ENCODE data around the gene MIDN.

MIDN gene

GRCh38 chr19:1307320-1307719 lies 58.9 kb downstream of the MIDN start:
- no peaks in the 10 kb centered on the region for H3K9me3 ChIP-seq (replicated peaks; ENCODE audit: insufficient read depth, low read length)
- H3K36me3 ChIP-seq (replicated peaks; ENCODE audit: insufficient read depth, low read length) = no peaks in the 10 kb centered on the region
- no peaks in the 10 kb centered on the region for H3K9me2 ChIP-seq (replicated peaks; ENCODE audit: insufficient read depth, low read length)
- H2AFZ ChIP-seq (ENCODE audit: low read length) = no peak overlapping the region
- no peak overlapping the region for H3K4me2 ChIP-seq (ENCODE audit: low read depth, low read length)
- TF ChIP-seq CTCF (IDR thresholded peaks at IDR 0.05; ENCODE audit: low read length) = no peak
- TF ChIP-seq EZH2 (optimal IDR thresholded peaks at IDR 0.05; ENCODE audit: low read depth, low read length) = no peak
- TF ChIP-seq EZH2phosphoT487 (IDR thresholded peaks at IDR 0.05; ENCODE audit: low read length) = no peak
- H3K27me3 ChIP-seq (replicated peaks; ENCODE audit: insufficient read depth, low read length) = peaks cover 89% of the 10 kb centered on the region
- H4K20me1 ChIP-seq (ENCODE audit: insufficient read depth, low read length) = no peaks in the 10 kb centered on the region
- no peak overlapping the region for H3K9ac ChIP-seq (ENCODE audit: low read length)
- H3F3A ChIP-seq (ENCODE audit: insufficient read depth, low read length) = no peaks in the 10 kb centered on the region
- DNase-seq = no peak
- no peaks in the 10 kb centered on the region for H3K79me2 ChIP-seq (ENCODE audit: low read length)
- no peak overlapping the region for H3K27ac ChIP-seq (ENCODE audit: low read length)
- H3K4me3 ChIP-seq (ENCODE audit: low read length) = no peak overlapping the region
- no peaks in the 10 kb centered on the region for H3K4me1 ChIP-seq (ENCODE audit: low read length)

- no peaks in the 10 kb centered on the region for H4K20me1 ChIP-seq (ENCODE audit: insufficient read depth, low read length)
- DNase-seq = no peak
- H3K9ac ChIP-seq (ENCODE audit: low read length) = no peak overlapping the region
- H2AFZ ChIP-seq (ENCODE audit: low read length) = no peak overlapping the region
- H3K27me3 ChIP-seq (replicated peaks; ENCODE audit: insufficient read depth, low read length) = peaks cover 87% of the 10 kb centered on the region
- no peaks in the 10 kb centered on the region for H3K9me2 ChIP-seq (replicated peaks; ENCODE audit: insufficient read depth, low read length)
- TF ChIP-seq EZH2phosphoT487 (IDR thresholded peaks at IDR 0.05; ENCODE audit: low read length) (no peak), CTCF (IDR thresholded peaks at IDR 0.05; ENCODE audit: low read length) (no peak), EZH2 (optimal IDR thresholded peaks at IDR 0.05; ENCODE audit: low read depth, low read length) (no peak)
- H3K4me3 ChIP-seq (ENCODE audit: low read length) = no peak overlapping the region
- H3F3A ChIP-seq (ENCODE audit: insufficient read depth, low read length) = no peaks in the 10 kb centered on the region
- no peaks in the 10 kb centered on the region for H3K9me3 ChIP-seq (replicated peaks; ENCODE audit: insufficient read depth, low read length)
- no peaks in the 10 kb centered on the region for H3K4me1 ChIP-seq (ENCODE audit: low read length)
- H3K27ac ChIP-seq (ENCODE audit: low read length) = no peak overlapping the region
- no peaks in the 10 kb centered on the region for H3K36me3 ChIP-seq (replicated peaks; ENCODE audit: insufficient read depth, low read length)
- no peaks in the 10 kb centered on the region for H3K79me2 ChIP-seq (ENCODE audit: low read length)
- H3K4me2 ChIP-seq (ENCODE audit: low read depth, low read length) = no peak overlapping the region
Observed at GRCh38 chr19:1307755-1308303, 59.4 kb downstream of the MIDN start.

GRCh38 chr19:1308718-1309117 lies 60.3 kb downstream of the MIDN start:
- no peaks in the 10 kb centered on the region for H4K20me1 ChIP-seq (ENCODE audit: insufficient read depth, low read length)
- no peaks in the 10 kb centered on the region for H3F3A ChIP-seq (ENCODE audit: insufficient read depth, low read length)

More at GRCh38 chr19:1308718-1309117, 60.3 kb downstream of the MIDN start:
- H3K9ac ChIP-seq (ENCODE audit: low read length) = no peak overlapping the region
- no peaks in the 10 kb centered on the region for H3K9me2 ChIP-seq (replicated peaks; ENCODE audit: insufficient read depth, low read length)
- no peaks in the 10 kb centered on the region for H3K4me1 ChIP-seq (ENCODE audit: low read length)
- H3K79me2 ChIP-seq (ENCODE audit: low read length) = no peaks in the 10 kb centered on the region
- no peak overlapping the region for H3K27ac ChIP-seq (ENCODE audit: low read length)
- peaks cover 87% of the 10 kb centered on the region for H3K27me3 ChIP-seq (replicated peaks; ENCODE audit: insufficient read depth, low read length)
- no peak for DNase-seq
- no peaks in the 10 kb centered on the region for H3K9me3 ChIP-seq (replicated peaks; ENCODE audit: insufficient read depth, low read length)
- H2AFZ ChIP-seq (ENCODE audit: low read length) = no peak overlapping the region
- TF ChIP-seq CTCF (IDR thresholded peaks at IDR 0.05; ENCODE audit: low read length) = no peak
- no peak for TF ChIP-seq EZH2 (optimal IDR thresholded peaks at IDR 0.05; ENCODE audit: low read depth, low read length)
- no peak for TF ChIP-seq EZH2phosphoT487 (IDR thresholded peaks at IDR 0.05; ENCODE audit: low read length)
- H3K4me2 ChIP-seq (ENCODE audit: low read depth, low read length) = no peak overlapping the region
- H3K36me3 ChIP-seq (replicated peaks; ENCODE audit: insufficient read depth, low read length) = no peaks in the 10 kb centered on the region
- H3K4me3 ChIP-seq (ENCODE audit: low read length) = no peak overlapping the region

Data from MM.1S (cell line).